GM12878 (cell line): Measurements from ENCODE around the gene GALNT17.

Experiments
- CEBPB ChIP-seq, 2 experiments: fragments of 150-350 bp in 1 of 2; IDR thresholded peaks; 2 replicates each; pipeline ENCODE4 v1.6.1; 2012 to 2014; ENCODE audit warnings: low read depth in 2 of 2, low read length in 2 of 2, borderline replicate concordance in 1 of 2, inconsistent platforms in 1 of 2
- MXI1 ChIP-seq: fragments of 150-350 bp; IDR thresholded peaks from 2 replicates; pipeline ENCODE4 v1.6.1; 2011; ENCODE audit warnings: low read depth, mild to moderate bottlenecking, inconsistent platforms, low read length, improper control_type of control experiment
- NFYB ChIP-seq: IDR thresholded peaks from 2 replicates; pipeline ENCODE4 v1.6.1; 2011; ENCODE audit warnings: low read depth, mild to moderate bottlenecking, low read length, improper control_type of control experiment, moderate library complexity; ENCODE audit not compliant: insufficient read depth
- PAX8 ChIP-seq: fragments of 450-650 bp; IDR thresholded peaks from 2 replicates; pipeline ENCODE4 v1.6.1; 2017; ENCODE audit warnings: mild to moderate bottlenecking, moderate library complexity
- SPI1 ChIP-seq: IDR thresholded peaks from 2 replicates; pipeline ENCODE4 v1.6.1; 2011; ENCODE audit warnings: low read depth, mild to moderate bottlenecking, low read length, moderate library complexity, borderline replicate concordance; ENCODE audit not compliant: insufficient read depth
- YY1 ChIP-seq: IDR thresholded peaks from 2 replicates; pipeline ENCODE4 v1.6.1; 2011; ENCODE audit warnings: low read depth, mild to moderate bottlenecking, low read length

DNA sequence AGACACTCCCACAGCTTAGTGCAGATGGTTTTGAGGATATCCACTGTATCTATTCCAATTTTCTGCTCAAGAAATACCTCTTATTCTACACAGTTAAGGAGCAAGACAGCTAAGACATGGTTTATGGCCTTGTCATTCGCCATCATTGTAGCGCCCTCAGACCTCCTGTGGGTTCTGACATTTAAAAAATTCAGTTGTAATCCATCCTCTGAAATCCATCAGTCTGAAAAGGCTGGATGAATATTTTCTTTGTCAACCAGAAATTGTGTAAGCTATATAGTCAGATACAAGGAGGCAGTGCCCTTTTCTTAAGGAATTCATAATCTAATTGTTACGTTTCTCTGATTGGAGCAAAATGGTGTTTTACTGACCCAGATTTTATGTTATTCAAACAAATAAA lies 353.6 kb downstream of the GALNT17 start:
- no peak for TF ChIP-seq YY1
- no peak for TF ChIP-seq NFYB
- no peak for TF ChIP-seq MXI1
- TF ChIP-seq SPI1, result no peak
- TF ChIP-seq CEBPB (IDR thresholded peaks at IDR 0.05; ENCODE audit: borderline replicate concordance in 1 of 2, low read depth in 2 of 2, low read length in 2 of 2), result no peak
- TF ChIP-seq PAX8, result no peak
